Erythroblast (primary cell): ENCODE measurements around the gene FBXO3.

Source experiments
- GATA1 ChIP-seq: IDR thresholded peaks from 2 replicates; pipeline ENCODE4 v1.6.1; 2011; ENCODE audit warnings: low read depth, mild to moderate bottlenecking, control low read depth, low read length, moderate library complexity
- POLR2A ChIP-seq: IDR thresholded peaks from 2 replicates; pipeline ENCODE4 v1.6.1; 2011; ENCODE audit warnings: mild to moderate bottlenecking, low read length

GRCh38 chr11:33722590-33723234 is 51.6 kb downstream of the FBXO3 start:
- TF ChIP-seq POLR2A (peak; percentile 48), GATA1 (no peak)
